HG03558 (cell line): ENCODE measurements around the gene FAM9A.

ENCODE experiments used
- ATAC-seq: cut with Tn5 transposase; IDR thresholded peaks from one replicate; pipeline ENCODE4 v1.9.1; 2021; ENCODE audit warnings: moderate number of reproducible peaks; ENCODE audit not compliant: unreplicated experiment; ENCODE audit errors: extremely low read depth

The FAM9A gene

DNA sequence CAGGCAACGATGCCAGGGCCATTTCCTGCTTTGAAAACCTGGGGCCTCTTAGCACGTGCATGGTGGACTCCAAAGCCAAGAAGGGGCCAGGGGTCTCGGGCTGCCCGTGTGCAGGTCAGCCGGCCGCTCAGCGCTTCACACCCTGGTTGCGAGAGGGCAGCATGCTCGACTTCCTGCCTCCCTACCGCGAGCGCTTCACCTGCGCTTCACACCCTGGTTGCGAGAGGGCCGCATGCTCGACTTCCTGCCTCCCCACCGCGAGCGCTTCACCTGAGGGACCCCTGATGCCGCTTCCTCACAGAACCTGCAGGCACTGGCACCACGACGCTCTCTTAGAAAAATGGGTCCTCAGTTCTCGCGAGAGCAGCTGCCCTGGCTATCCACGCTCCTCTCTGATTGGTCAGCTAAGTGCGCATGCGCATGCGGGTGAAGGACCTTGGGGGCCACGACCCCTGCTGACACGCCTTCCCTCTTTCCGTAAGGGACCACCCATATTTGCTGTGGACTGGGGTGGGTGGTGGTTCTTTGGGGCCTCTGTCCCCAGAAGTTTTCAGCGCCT lies at the start of gene FAM9A:
Gene FAM9A, minus strand, starts transcription at position 343 of the 559 bp plus-strand sequence. CDS start 1,212 bp downstream, outside the sequence.
- ATAC-seq: no peak

DNA sequence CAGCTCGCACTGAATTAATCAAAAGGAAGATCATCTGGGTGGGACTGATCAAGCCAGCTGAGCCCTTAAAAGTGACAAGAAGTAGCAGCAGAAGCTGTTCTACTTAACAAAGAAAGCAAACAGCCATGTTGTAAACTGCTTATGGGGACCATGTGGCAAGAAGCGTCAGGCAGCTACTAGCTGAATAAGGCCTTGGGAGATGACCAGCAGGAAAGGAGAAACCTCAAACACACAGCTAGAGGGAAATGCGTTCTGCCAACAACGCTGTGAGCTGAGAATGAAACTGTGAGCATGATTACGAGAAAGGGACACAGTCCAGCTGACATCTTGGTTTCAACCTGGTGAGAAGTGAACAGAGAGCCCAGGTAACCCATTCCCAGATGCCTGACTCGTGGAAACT lies 49.3 kb upstream of the FAM9A start:
- ATAC-seq: no peak

DNA sequence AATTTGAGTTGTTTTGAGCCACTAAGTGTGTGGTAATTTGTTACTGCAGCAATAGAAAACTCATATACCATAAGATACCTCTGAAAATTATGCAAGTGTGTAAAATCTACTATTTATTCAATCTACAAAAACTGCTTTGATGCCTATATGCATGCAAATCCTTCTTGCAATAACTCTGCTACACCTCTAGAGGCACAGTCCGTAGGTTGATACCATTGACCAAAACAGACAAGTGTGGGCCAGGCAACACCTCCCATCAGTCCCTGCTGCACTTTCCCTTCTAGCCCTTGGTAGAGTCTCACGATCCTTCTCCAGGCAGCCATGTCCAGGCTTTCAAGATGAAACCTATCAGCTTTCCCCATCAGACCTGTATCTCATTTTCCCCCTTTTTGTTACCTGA lies 48.8 kb upstream of the FAM9A start:
- no peak for ATAC-seq

DNA sequence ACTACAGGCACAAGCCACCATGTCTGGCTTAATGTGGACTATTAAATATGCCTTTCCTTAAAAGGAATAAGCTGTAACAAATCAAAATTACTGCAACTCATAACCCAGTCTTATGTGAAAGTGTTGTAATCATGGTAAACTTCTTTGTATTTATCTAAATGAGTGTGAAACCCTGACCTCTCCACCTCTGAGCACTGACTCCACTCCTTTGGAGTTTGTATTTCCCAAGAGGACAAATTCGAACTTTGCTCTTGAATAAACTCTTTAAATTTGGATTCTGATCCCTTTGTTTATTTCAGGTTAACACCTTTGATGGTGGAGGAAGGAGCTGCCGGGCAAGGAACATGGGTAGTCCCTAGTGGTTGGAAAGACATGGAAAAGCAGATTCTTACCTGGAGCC lies 48.3 kb upstream of the FAM9A start:
- no peak for ATAC-seq

DNA sequence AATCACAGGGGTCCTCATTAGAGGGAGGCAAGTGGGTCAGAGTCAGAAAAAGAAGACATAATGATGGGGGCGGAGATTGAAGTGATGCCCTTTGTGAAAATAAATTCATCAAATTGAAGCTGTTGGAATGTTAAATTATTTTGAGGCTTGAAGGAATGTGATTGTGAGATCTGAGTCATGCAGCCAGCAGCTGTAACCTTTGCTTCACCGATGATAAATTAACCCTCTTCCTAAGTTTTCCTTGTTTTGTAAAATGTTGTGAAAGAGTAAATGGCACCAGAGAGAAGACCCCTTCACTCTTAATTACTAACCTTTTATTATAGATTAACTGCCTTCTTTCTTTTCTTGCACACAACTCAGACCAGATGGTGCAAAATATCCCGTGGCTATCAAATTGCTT lies 47.7 kb upstream of the FAM9A start:
- ATAC-seq: no peak

- ATAC-seq: no peak
Observed at GRCh38 chrX:8848441-8848840, 47.3 kb upstream of the FAM9A start.

- no peak for ATAC-seq
Observed at GRCh38 chrX:8847360-8847759, 46.2 kb upstream of the FAM9A start.

GRCh38 chrX:8846266-8846665 lies 45.1 kb upstream of the FAM9A start:
- ATAC-seq: no peak

- ATAC-seq: no peak
Observed at GRCh38 chrX:8845469-8845868, 44.3 kb upstream of the FAM9A start.

- no peak for ATAC-seq
Observed at GRCh38 chrX:8845060-8845459, 43.9 kb upstream of the FAM9A start.

- no peak for ATAC-seq
Observed at GRCh38 chrX:8844157-8844556, 43.0 kb upstream of the FAM9A start.

GRCh38 chrX:8841911-8842310 lies 40.7 kb upstream of the FAM9A start:
- ATAC-seq: no peak

DNA sequence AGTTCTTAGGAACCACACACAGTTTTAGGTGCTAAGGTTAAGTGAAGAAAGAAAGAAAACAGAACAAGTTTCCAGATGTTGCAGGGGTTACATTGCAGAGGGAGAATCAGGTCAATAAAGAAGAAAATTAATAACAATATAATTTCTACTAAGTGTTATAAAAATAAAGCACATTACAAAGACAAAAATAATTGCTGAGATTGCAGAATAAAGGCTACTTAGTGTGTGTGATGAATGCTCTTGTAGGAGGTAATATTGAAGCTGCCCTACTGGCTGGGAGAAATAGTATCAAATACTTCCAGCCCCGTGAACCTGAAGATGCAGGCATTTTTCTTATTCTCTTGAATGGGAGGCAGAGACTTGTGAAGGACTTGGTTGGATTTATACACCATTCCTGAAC lies 33.2 kb upstream of the FAM9A start:
- no peak for ATAC-seq

DNA sequence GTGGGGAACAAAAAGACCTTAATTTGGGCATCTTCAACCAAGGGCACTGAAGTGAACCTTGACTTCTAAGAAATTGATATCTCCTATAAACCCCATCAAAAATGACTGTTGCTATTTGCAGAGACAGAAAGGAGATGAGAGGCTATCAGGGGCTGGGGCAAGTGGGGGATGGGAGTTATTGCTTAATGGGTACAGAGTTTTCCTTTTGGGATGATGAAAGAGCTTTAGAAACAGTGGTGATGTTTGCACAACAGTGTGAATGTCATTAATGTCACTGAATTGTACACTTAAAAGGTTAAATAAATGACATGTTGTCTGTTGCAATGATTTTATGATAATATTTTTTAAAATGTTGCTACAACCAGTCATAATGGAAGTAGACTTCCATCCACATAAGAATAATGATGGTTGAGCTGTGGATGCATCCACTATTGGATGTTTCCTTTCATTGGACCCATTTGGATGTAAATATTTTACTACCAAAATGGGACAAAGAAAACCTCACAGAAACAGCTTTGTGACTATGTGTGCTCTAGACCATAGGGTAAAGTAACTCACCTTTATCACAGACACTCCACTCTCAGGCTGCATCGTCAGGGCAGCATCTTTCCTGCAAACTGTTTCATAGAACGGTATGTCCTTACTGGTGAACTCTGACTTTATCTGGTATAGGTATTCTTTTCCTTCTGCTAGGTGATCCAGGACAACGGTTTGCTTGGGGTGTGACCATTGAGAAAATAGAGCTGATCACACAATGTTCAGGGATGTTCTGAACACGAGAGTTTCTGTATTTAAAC lies 31.6 kb upstream of the FAM9A start:
- ATAC-seq: no peak

DNA sequence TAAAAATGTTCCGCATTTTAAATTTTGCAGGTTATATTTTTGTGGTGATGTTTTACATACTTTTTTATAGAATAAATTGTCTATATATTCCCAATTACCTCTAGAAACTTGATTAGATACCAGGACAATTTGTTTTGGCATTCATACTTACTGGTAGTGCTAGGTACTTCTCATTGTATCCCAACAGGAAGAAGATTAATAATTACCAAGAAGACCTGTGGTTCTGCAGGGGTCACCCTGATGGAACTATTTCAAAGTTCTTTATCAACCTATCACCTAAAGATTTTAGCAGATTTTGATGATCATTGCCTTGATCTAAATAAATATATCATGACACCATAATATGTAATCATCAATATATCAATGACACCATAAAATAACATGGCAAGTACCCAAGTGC lies 22.5 kb upstream of the FAM9A start:
- ATAC-seq: no peak

DNA sequence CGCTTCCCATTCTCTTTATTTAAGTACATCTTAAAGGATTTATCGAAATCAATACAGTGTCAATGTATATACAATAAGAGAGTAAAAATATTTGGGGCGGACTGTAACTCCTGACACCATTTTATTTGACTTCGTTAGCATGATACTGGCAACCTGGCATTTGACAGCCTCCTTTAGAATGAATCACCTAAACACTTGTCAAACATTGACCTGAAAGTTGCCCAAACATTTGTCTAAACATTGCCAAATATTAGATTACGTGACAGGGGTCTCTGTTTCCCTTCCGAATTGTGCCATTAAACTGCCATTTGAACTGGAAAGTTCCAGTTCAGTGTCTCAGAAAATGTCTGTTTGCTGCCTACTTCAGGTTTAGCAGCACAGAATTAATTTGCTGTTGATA lies 20.8 kb upstream of the FAM9A start:
- no peak for ATAC-seq

GRCh38 chrX:8820910-8821527 lies 19.8 kb upstream of the FAM9A start:
- ATAC-seq: no peak

DNA sequence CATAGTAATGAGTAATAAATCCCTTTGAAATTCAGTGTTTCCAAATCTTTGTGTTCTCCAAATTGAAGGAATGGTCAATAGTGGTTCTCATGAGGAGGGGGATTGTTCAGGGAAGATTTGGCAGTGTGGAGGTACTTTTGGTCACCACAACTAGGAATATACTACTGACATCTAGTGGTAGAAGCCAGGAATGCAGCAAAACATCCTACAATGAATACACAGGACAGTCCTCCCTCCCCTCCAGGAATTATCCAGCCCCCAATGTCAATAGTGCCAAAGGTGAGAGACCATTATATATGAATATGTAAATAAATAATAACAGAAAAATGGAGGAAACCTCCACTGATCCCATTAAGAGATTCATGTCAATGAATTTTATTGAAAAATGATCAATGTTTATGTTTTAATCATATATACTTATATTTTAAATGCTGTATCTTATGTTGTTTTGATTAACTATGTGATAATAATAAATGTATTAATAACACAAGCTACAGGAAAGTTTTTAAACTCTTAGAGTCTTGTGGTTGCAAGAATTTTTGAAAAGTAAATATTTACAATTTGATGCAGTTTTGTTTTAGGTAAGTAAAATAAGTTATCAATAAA lies 14.4 kb upstream of the FAM9A start:
- ATAC-seq: no peak

- no peak for ATAC-seq
Observed at GRCh38 chrX:8813036-8813435, 11.9 kb upstream of the FAM9A start.

DNA sequence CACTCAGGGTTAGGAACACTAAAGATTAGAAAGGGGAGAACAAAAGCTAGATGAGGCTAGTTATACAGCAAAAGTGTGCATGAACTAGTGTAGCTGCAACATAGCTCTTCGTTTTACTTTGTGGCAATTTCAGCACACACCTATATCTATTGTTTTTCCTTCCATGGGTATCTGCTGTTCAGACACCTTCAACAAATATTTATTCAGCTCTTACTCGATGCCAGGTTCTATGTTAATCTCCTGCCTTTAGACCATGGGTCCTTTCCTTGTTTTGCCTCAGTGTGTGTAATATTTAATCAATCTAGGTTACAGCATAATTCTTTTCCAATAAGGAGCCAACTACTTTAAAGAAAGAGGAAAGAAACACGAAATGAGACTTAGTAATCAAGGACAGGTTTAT lies 10.4 kb upstream of the FAM9A start:
- no peak for ATAC-seq

DNA sequence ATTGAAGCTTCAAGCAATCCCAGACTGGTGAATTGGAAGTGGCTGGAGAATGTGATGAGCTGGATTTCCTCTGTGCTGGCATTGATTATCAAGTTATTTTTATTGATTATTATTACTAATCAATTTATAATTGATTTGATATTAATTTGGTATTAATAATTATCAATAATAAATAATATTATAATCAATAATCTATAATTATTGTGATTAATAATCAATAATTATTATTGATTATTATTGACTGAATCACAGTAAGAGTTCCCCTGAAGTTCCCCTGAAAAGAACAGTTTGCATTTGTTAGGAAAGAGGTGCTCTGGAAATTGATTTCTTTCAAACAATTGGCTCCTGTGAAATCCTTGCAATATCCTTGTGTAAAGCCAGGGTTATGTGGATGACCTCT lies 7.5 kb upstream of the FAM9A start:
- ATAC-seq: no peak
